Embryonic facial prominence (tissue), 1 donor: Measurements from ENCODE around the gene PTCHD4.

ENCODE experiments used
- DNase-seq: peaks from one replicate; pipeline ENCODE4 v3.0.0-alpha.2; 2016; ENCODE audit errors: extremely low spot score

The PTCHD4 gene

DNA sequence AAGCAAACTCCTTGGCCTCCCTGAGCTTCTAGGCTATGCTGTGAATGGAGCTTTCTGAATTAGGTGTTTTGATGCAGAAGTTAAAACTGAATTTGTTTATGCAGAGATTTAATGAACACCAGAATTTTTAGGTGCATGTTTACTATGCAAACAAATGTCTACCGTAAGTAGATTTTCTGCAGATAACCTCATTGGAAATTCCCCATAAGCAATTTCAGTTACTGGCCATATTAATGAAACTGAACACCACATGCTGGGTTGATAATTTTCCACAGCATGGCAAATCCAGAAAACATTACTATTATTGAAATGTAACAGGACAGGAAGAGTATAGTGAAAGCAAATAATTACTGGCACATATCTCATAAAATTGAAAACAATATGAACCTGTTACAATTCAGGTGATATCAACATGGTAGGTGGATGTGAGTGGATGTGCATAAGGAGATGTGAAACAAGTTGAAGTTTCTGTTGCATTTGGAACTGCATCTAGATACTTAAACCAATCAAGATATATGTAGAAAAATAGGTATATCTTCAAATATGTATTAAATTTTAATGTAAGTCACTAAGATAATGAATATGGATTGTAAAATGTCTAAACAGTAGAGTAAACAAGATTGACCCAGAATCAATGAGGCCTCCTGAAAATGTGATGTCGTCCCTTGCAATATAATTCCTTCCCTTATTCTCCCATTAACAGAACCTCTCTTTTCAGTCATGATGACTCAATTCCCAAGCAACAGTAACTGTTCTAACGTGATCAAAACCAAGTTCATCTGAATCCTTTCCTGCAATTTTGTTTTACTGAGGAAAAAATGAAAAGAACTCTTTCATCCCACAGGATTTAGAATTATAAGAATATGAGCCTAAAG is 11.0 kb downstream of the PTCHD4 start:
- DNase-seq: no peak

DNA sequence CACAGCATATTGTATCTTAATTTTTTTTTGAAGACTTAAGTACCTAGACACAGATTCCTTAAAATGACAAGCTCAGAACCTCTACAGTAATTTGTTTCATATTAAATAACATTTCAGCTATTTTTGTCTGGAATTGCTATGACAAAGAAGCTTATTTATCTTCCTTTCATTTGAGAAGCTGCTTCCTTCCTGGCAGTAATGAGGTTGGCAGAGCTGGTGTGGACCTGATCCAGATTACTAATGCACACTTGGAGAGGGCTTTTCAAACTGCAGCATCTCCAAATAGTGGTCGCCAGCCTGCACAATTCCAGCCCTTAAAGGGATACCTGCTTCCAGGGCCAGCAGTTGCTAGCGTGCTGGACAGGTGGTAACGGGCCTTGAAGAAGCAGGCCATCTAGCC is 12.1 kb downstream of the PTCHD4 start:
- DNase-seq: no peak

DNA sequence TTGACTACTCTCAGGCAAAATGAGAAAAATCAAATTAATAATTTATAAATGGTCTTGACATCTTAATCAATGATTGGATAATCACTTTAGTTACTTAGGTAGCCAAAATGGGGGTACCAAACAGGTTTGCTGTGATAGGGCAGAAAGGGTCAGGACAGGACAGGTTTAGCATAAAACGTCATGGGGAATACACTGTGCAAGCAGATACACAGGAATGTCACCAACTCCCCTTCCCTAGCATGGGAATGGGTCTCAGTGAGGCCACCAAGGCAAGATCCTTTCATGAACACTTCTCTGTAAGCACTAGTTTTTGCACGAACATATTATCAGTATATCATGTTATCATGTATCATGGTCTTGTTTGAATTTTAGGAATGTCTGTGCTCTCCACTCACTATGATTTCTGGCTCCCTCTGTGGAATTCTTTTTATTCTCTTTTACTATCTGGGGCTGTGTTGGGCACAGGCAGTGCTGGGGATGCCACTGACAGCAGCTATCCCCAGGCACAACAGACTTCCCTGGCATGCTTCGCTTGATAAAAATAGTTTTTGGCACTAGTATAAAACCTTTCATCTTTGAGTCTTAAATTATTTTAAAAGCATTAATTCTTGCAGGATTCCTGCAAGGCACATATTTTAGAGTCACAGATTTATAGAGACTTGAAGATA is 18.3 kb downstream of the PTCHD4 start:
- no peak for DNase-seq

DNA sequence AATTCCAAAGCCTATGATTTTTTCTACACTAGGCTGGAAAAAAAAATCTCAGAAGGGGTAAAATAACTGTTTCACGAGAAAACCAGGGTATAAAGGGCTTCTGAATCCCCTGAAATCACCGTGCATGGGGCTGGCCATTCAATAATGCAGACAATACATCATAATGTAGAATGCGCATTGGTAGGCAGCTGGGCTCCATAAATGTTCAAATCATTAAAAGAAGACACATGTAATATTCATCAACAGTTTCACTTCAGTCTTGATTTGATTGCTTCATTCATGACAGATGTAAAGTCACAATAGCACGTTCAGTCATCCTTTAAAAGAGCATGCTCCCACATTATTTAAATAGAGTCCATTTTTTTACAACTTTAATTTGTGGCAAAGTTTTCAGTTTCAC is 20.5 kb downstream of the PTCHD4 start:
- no peak for DNase-seq

DNA sequence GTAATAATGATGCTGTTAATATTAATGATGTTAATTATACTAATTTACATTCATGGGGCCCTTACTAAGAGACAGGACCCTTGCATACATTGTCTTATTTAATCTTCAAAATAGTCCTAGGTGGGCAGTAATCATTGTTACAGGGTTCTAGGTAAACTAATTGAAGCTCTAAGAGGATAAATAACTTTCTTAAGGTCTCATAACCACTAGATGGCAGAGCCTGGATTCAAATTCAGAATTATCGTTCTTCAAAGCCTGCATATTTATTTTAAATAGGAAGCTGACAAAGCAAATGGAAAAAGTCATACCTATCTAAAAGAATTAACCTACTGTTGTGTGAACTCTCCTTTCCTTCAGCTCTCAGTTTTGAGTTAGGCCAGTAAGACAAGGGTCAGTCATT is 23.5 kb downstream of the PTCHD4 start:
- DNase-seq: no peak

DNA sequence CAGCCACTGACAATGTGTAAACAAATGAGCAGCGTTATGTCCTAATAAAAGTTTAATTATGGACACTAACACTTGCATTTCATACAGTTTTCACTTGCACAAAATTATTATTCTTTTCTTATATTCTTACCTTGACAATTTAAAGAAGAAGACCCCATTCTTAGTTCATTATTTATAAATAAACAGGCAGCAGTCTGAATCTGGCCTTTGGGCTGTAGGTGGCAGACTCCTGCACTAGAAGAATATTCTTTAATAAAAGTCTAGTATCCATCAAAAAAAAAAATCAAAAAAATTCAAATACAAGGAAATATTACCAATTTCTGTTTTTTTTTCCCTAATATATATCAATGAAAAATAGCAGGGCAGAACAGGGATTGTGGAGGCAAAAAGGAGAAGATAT is 24.8 kb downstream of the PTCHD4 start:
- DNase-seq: no peak

DNA sequence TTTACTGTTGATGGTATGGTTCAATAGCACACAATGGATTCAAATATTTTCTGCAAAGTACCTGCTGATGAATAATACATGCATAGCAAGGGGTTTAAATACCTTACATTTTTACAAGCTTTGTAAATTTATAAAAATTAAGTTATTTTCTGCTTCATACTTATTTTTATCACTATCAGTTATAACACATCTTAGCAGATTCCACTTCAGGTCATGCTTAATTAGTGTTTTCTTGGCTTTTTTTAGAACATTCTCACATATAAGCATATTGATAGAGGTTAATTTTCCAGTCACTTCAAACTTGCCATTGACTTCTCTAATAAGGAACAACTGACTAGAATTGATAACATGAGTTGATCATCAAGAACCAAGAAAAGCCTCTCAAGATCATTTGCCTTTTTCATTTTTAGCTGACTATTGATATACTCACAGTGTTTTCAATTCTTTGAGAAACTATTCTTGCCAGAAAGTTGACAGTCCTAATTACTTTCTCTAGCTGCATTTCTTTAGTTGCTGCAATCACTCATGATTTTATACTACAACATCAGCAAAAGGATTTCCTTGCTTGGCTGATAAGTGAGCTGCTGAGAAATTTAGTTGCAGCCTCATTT is 25.8 kb downstream of the PTCHD4 start:
- no peak for DNase-seq

DNA sequence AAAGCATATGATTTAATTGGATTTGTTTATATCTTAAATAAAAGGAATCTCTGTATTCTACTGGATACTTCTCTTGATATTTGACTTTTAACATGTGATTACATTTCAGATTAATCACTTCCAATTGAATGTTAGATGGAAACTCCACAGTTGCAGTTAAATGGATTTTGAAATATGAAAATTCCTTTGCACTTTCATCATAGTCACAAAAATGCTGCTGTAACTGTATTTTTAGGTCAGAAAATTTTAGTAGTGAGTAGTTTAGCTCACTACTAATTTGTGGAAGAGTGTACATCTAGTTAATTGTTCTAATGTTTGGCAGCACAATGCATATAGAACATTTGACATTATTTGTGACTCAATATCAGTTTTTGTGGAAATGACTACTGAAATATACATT is 26.8 kb downstream of the PTCHD4 start:
- DNase-seq: no peak

DNA sequence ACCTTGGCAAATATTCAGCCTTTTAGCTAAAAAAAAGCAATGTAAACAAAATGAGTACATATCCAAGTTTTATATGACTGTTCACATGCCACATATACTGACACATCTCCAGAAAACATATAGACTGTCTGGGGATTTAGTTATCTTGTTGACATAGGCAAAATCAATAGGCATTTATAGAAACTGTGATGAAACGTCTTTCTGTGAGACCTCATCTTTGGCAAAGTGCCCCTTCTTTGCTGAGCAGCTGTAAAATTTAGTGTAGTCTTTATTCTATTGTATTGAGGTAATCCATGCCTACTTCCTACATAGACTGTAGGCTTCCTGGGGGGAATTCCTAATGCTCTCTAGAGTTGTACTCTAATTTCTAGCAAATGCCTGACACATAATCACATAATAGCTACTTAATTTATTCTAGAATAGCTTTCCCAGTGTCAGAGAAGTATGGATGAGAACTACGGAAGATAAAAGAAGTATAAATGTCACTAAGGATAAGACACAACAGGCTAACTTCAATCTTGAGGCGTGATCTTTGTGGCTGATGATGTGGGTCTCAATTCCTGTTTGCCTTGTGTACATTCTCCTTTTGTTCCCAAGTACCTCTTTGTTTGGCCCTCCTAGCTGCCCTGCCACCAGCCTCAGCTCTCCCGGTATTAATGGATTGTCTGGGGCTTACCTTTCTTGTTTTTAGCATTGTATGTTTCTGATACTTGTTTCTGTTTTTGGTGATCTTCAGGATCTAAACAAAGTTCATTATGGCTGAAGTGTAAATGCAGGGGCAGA is 30.6 kb downstream of the PTCHD4 start:
- DNase-seq: no peak

DNA sequence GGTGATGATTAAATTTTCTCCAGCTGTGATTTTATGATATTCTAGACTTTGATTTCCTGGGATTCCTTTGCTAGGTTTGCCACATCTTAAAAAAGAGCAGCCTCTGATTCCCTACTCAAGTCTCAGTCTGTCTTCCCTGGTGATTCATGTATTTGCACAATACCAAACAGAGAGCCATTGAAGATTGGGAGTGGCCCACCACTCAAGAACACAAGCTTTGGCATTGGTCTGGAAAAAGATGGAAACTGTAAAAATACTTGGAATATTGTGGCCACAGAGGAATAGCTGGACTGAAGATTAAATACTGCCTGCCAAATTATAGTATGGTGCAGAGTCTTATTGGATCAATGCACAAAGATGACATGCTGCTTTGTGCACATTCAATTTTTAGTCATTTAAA is 32.9 kb downstream of the PTCHD4 start:
- no peak for DNase-seq

DNA sequence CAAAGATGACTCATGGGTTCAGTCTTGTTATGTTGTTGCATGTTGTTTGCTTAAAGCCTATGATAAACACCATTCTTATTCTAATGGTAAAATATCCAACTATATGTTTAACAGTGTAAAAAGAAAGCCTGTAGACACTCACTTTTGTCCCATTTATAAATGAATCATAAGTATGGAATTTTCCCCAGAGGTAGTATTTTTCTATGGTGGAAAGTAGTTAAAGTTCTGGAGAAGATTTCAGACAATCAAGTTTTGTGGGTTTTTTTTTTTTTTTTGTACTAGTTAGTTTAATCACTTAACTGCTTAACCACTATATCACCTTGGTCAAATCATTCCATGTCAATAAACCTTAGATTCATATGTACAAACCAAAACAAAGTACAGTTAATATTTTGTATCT is 35.8 kb downstream of the PTCHD4 start:
- no peak for DNase-seq

DNA sequence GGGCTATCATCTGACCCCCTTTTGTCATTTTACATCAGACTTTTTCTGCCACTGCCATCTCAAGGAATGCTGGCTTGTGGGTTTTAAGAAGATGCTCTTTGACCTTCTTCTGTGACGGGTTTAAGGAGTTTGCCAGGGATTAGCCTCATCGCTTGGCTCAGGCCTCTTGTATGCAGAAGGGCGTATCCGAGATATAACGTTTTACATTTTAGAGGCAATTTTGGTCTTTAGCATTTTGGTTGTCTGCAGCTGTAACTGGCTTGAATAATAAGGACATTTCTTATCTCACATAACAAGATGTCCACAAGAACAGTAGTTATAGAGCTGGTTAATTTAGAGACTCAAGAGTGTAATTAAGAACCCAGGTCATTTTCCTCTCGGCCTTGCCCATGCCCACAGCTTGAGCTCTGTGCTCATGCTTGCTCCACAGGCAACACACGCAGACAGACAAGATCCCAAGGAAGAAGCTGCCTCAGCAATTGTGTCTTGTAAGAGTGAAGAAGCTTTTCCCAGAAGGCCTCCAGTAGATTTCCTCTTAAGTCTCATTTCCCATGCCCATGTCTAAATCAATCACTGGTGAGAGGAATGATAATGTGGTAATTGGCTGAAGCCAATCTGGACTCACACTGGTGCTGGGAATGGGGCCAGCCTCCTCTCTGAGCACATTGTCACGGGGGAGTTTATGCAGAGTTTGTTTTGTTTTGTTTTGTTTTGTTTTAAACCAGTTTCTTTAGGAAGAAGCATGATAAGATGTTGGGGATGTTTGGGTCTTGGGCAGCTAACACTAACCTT is 36.8 kb downstream of the PTCHD4 start:
- DNase-seq: no peak

DNA sequence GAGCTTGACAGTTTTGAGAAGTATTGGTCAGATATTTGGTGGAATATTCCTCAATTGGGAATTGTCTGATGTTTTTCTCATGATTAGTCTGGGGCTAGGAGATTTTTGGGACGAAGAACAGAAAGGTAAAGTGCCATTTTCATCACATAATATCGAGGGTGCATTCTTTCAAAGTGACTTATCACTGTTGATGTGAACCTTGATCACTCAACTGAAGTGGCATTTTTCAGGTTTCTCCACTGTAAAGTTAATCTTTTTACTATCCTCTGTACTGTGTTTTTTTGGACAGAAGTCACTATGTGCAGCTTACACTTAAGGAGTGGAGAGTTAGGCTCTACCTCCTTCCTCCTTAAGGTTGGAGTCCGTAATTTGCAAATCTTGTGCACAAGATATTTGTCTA is 39.2 kb downstream of the PTCHD4 start:
- DNase-seq: no peak

DNA sequence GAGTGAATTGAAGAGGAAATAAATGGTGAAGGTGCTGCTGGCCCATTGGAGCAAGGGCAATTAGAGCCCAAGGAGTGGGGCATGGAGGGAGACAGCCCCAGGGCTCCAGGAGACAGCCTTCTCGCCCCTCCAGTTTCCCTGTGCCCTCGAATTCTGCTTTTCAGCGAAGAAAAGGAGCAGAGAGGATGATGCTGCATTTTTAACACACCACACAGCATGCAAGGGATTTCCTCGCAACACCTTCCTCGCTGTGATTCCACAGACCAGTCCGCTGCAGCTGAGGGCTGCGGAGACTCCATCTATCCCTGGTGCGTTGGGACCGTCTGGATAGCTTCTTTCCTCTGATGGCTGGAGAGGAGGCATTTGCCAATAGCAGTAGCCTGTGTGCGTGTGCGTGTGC is 41.7 kb downstream of the PTCHD4 start:
- no peak for DNase-seq

DNA sequence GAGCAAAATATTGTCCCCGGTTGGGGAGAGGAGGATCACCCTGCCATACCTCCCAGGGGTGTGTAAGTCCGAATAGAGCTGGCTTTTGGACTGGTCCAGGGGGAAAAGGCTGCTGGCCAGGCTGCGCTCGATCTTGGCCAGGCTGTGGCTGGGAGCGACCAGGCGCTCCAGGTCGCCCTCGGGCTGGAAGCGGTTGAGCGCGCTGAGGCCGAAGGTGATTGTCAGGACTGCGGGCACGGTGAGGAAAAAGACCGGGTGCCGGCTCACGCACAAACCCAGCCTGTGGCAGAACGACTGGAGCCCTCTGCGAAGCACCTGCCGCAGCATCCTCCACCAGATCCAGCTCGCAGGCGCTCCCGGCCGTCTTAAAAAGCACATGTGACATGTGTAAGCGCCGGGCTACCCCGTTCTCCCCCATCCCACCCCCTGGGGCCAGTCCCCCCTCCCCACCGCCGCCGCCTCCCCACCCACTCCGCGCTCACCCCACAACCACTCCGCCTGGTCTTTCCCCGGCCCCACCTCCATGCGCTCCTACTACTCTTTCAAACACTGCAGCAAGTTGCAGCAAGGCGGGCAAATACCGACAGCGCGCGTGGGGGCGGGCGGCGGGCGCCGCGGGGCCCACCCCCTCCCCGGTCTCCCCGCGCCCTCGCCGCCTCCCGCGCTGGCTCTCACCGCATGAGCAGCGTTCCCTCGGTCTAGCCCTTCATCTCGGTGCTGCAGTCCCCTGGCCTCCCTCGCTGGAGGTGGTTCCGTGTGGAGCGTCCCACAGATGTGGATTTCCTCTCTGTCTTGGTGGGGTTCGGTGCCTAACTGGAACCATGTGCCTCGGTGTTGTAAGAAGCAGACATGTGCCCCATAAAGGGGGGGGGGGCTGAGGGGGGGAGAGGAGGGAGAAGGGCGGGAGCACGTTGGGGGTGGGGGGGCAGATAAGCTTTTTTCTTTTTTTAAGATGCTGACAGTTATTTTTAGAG is 42.4 kb downstream of the PTCHD4 start:
- no peak for DNase-seq

DNA sequence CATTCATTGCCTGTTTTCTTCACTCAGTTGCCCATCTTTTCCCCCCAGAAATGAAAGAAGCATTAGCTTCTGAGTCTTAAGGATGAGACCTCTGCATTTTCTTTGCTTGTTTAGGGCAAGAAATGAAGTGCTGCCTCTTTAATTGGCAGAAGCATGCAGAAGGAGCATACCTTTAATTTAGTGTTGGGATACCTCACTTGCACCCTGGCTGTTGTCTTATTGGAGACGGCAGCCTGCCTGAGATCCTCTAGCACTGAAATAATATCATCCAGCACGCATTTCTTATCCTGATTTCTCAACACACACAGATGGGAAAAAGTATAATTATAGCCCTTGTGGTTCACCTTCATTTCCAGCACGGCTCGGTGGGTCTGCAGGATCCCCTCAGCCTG is 43.1 kb downstream of the PTCHD4 start:
- DNase-seq: no peak

DNA sequence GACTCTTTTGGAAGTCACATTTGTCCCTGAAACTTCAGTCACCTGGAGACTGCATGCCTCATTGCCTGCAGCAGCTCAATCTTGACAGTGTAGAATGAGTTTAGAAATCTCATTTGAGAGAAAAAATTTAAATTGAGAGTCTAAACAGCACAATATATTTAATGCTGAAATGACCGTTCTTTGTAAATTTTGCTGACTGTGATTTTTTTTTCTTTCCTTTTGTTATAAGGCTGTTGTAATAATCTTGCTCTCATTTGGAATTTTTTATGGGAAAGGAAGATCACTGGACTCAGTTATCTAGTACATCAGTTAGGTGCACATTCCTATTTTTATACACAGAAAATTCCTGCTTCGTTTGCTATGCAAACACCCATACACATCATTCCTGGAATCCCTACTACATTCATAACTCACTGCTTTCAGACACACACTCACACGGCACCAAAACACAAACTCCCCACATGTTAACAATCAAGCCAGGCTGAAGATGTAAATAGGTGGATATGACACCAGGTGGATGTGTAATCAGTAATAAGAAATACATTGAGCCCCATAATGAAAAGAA is 43.8 kb downstream of the PTCHD4 start:
- DNase-seq: no peak

DNA sequence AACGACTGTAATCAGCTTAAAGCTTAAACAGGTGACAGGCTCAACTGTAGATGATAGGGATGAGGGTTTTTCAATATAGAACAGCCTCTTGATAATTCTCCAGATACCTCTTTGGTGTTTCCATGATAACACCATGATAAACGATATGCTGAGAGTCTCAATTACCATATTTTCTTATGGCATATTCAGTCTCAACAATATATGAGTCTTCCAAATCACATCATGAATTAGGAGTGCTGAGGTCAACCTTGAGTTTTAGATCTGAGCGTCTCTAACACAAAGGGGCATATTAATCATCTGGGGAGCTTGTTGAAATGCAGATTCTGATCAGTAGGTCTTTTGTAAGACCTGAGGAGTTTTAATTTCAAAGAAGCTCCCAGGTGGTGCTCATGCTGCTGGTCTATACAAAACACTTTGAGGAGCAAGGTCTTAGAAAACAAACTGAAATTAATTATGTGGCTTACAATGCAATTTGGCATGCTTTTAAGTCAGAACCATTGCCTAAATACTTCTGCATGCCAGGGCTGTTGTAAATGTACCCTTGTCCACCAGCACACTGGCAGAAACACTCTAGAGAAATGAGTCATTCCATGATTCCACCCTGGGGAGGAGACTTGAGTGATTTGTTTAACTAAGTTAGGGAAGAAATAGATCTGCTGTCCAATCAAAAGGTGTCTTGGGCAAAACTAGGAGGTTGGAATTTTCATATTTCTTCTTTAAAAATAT is 49.6 kb downstream of the PTCHD4 start:
- no peak for DNase-seq
